Neuronal stem cell (in vitro differentiated cells): ENCODE results near the gene ANKK1.

Experiments used
- DNase-seq: peaks from one replicate; pipeline ENCODE4 v3.0.0-alpha.2; 2013; ENCODE audit warnings: low spot score
- H2AFZ ChIP-seq: one replicate; pipeline ENCODE4 v1.6.1; 2013; ENCODE audit warnings: mild to moderate bottlenecking, low read length, inconsistent platforms
- H2AK5ac ChIP-seq: 2 replicates; pipeline ENCODE4 v1.6.1; 2013; ENCODE audit warnings: low read depth, mild to moderate bottlenecking, inconsistent platforms, low read length, moderate library complexity, mixed read lengths
- H2BK120ac ChIP-seq: 2 replicates; pipeline ENCODE4 v1.6.1; 2013; ENCODE audit warnings: low read depth, mild to moderate bottlenecking, inconsistent platforms, low read length, moderate library complexity, mixed read lengths
- H2BK12ac ChIP-seq: one replicate; pipeline ENCODE4 v1.6.1; 2013; ENCODE audit warnings: low read length, inconsistent platforms
- H2BK15ac ChIP-seq: 2 replicates; pipeline ENCODE4 v1.6.1; 2013; ENCODE audit warnings: mild to moderate bottlenecking, low read length, inconsistent platforms, mixed read lengths
- H2BK5ac ChIP-seq: one replicate; pipeline ENCODE4 v1.6.1; 2013; ENCODE audit warnings: inconsistent platforms, mild to moderate bottlenecking, low read length, moderate library complexity
- H3K14ac ChIP-seq: one replicate; pipeline ENCODE4 v1.6.1; 2013; ENCODE audit warnings: low read length, inconsistent platforms
- H3K18ac ChIP-seq: 2 replicates; pipeline ENCODE4 v1.6.1; 2013; ENCODE audit warnings: low read length, inconsistent platforms
- H3K23ac ChIP-seq: 2 replicates; pipeline ENCODE4 v1.6.1; 2013; ENCODE audit warnings: low read depth, mild to moderate bottlenecking, mixed read lengths, low read length, inconsistent platforms; ENCODE audit not compliant: poor library complexity
- H3K27ac ChIP-seq: replicated peaks from 3 replicates; pipeline ENCODE4 v1.5.1; 2013; ENCODE audit warnings: low read length, inconsistent platforms
- H3K27me3 ChIP-seq, 3 experiments: 2 replicates each; pipeline ENCODE4 v1.6.1; 2013; ENCODE audit warnings: low read length in 3 of 3, mild to moderate bottlenecking in 2 of 3, inconsistent platforms in 1 of 3, low read depth in 1 of 3, mixed read lengths in 1 of 3, moderate library complexity in 1 of 3; ENCODE audit not compliant: control insufficient read depth in 3 of 3, insufficient read depth in 3 of 3
- H3K36me3 ChIP-seq, 2 donors: replicated peaks in 1 of 2; 2 replicates each; pipeline ENCODE4 v1.6.1; 2013; ENCODE audit warnings: low read length in 2 of 2; ENCODE audit not compliant: control insufficient read depth in 2 of 2, insufficient read depth in 2 of 2
- H3K4ac ChIP-seq: 2 replicates; pipeline ENCODE4 v1.6.1; 2013; ENCODE audit warnings: inconsistent platforms, mild to moderate bottlenecking, low read length, moderate library complexity
- H3K4me1 ChIP-seq, 2 donors: 1 replicate in 1 of 2; 2 replicates in 1 of 2; pipeline ENCODE4 v1.6.1; 2013; ENCODE audit warnings: low read length in 2 of 2, low read depth in 1 of 2; ENCODE audit not compliant: control insufficient read depth in 2 of 2, insufficient read depth in 1 of 2
- H3K4me2 ChIP-seq: one replicate; pipeline ENCODE4 v1.6.1; 2013; ENCODE audit warnings: mild to moderate bottlenecking, low read length, inconsistent platforms; ENCODE audit not compliant: insufficient read depth, poor library complexity, severe bottlenecking
- H3K4me3 ChIP-seq, 2 donors: 2 replicates each; pipeline ENCODE4 v1.5.1; 2013; ENCODE audit warnings: low read length in 2 of 2, mild to moderate bottlenecking in 2 of 2, inconsistent platforms in 1 of 2, moderate library complexity in 1 of 2
- H3K79me1 ChIP-seq: one replicate; pipeline ENCODE4 v1.6.1; 2013; ENCODE audit warnings: low read depth, mild to moderate bottlenecking, inconsistent platforms, low read length, moderate library complexity
- H3K9ac ChIP-seq: one replicate; pipeline ENCODE4 v1.6.1; 2013; ENCODE audit warnings: mild to moderate bottlenecking, low read depth, low read length, inconsistent platforms; ENCODE audit not compliant: poor library complexity
- H3K9me3 ChIP-seq, 2 donors: replicated peaks in 1 of 2; 2 replicates each; pipeline versions ENCODE3 to v1.6.1; 2013; ENCODE audit warnings: low read length in 2 of 2, mild to moderate bottlenecking in 2 of 2, inconsistent platforms in 1 of 2, low read depth in 1 of 2, mixed read lengths in 1 of 2, moderate library complexity in 1 of 2; ENCODE audit not compliant: control insufficient read depth in 2 of 2, insufficient read depth in 1 of 2
- H4K8ac ChIP-seq: one replicate; pipeline ENCODE4 v1.6.1; 2013; ENCODE audit warnings: low read depth, mild to moderate bottlenecking, inconsistent platforms, low read length, moderate library complexity
- H4K91ac ChIP-seq: one replicate; pipeline ENCODE4 v1.6.1; 2013; ENCODE audit warnings: low read length, low read depth, mild to moderate bottlenecking, inconsistent platforms; ENCODE audit not compliant: poor library complexity
- WGBS, 2 donors: extraction: QIAGEN DNeasy Blood & Tissue Kit; methylation state at CpG; one replicate each; pipeline ENCODE4 v1.1.7; 2013; ENCODE audit warnings: missing lambda C conversion rate in 2 of 2, mixed read lengths in 1 of 2; ENCODE audit not compliant: insufficient read length in 2 of 2, insufficient replicate concordance in 1 of 2; ENCODE audit errors: extremely low coverage in 2 of 2; 5-methylcytosine and 5-hydroxymethylcytosine counted together

The ANKK1 gene

DNA sequence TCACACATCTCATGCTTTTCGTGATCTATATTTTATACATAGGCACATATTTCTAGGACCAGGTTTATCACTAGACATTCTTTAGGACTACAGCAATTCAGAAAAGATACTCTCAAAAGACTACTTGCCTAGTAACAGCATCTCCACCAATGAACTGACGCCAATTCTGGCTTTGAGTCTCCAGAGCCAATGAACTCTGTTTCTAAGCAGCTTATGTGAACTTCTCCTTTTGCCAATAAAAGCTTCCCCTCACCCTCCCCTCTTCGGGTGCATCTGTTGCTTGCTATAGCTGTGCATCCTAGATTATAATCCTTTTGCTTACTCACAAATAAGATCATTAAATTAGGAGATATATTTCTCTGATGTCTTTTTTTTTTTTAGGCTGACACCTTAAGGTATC, 11.4 kb upstream of the ANKK1 start:
- no peak overlapping the region for H2AK5ac ChIP-seq
- H3K4me1 ChIP-seq = no peaks in the 10 kb centered on the region
- H2BK12ac ChIP-seq = no peak overlapping the region
- H3K9ac ChIP-seq = no peak overlapping the region
- H3K27ac ChIP-seq = no peak overlapping the region
- no peak overlapping the region for H3K14ac ChIP-seq
- H3K23ac ChIP-seq = no peak overlapping the region
- WGBS, 2 donors = no CpG with 5 or more reads among the region's 3 CpGs
- H2BK15ac ChIP-seq = no peak overlapping the region
- no peak overlapping the region for H4K91ac ChIP-seq
- no peak overlapping the region for H2AFZ ChIP-seq
- no peaks in the 10 kb centered on the region for H3K9me3 ChIP-seq
- no peaks in the 10 kb centered on the region for H3K79me1 ChIP-seq
- no peaks in the 10 kb centered on the region for H3K27me3 ChIP-seq
- H3K4me2 ChIP-seq = no peak overlapping the region
- no peak overlapping the region for H2BK5ac ChIP-seq
- DNase-seq = no peak
- no peak overlapping the region for H2BK120ac ChIP-seq
- H3K18ac ChIP-seq = no peak overlapping the region
- H4K8ac ChIP-seq = no peak overlapping the region
- H3K36me3 ChIP-seq = no peaks in the 10 kb centered on the region
- no peak overlapping the region for H3K4ac ChIP-seq
- H3K4me3 ChIP-seq = no peak overlapping the region

DNA sequence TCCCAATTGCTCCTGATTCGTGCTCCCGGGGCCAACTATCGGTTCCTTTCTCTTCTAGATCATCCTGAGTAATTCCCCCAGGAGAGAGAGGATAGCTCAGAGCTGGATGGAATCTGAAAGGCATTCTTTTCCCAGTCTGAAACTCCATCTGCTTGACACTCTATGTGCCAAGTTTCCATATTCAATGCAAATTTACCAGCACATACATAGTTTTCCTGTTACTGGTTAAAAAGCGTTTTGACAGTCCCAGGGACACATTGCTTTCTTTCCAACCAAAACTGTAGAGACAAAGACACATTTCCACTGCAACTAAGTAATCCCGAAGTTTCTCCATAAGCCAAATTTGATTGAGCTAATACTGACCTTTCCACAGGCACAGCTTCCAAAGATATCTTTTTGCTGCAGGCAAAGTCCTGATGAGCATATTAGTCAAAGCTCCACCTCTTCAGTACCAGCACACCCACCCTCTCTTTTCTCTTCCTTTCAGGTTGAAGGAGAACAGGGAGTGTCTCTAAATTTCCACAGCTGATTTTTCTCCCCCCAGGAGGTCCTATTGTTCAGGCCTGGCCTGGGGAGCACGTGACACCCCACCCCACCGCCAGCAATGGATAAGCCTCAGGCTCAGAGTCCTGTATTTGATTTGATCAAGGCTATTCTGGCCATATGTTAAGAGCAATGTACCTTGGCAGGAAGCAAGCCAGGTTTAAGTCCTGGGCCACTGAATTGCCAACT, 9.7 kb upstream of the ANKK1 start:
- Histone ChIP-seq H4K8ac (no peak overlapping the region), H3K18ac (no peak overlapping the region), H2BK15ac (no peak overlapping the region), H3K9me3 (no peaks in the 10 kb centered on the region), H3K27me3 (peaks cover 0 to 3% (median 0%) of the 10 kb centered on the region in 3 experiments), H3K4me2 (no peak overlapping the region), H4K91ac (no peak overlapping the region), H3K9ac (no peak overlapping the region), H3K4me3 (no peak overlapping the region), H3K27ac (no peak overlapping the region), H3K4ac (no peak overlapping the region), H3K23ac (no peak overlapping the region), H2BK12ac (no peak overlapping the region), H2BK5ac (no peak overlapping the region), H2BK120ac (no peak overlapping the region), H2AFZ (no peak overlapping the region), H3K79me1 (no peaks in the 10 kb centered on the region), H2AK5ac (no peak overlapping the region), H3K36me3 (no peaks in the 10 kb centered on the region), H3K4me1 (no peaks in the 10 kb centered on the region), H3K14ac (no peak overlapping the region)
- no peak for DNase-seq
- no CpG with 5 or more reads among the region's 7 CpGs for WGBS, 2 donors

DNA sequence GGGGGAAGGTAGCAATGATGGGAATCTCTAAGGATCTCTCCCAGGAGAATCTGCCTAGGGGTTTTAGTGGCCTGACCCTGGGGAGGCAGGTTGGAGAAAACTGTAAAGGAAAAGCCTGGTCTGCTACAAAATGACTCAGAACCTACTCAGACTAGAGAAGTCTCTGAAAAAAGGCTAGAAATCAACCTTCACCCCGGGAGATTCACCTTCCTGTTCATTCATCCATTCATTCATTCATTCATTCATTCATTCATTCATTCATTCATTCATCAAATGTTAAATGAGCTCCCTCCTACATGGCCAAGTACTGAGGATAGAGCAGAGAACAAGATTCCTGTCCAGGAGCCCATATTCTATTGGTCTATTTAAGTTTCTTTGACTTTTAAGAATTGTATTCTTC, 8.9 kb upstream of the ANKK1 start:
- DNase-seq = no peak

DNA sequence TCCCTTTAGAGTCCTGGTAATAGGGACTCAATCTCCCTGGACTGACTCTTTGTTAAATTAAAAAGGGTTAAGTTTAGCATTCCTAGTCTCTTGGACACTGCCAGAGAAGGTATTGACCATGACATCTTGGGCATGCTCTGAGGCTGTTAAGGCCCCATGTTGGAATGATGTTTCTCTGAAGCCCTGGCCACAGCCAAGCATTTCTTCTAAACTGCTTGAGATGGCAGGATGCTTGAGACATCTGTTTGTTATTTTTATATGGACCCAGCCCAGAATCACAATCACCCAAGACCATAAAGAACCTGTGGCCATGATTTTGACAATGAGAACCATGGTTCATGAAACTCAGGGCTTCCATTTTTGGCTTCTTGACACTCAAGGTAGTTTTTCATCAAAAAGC, 5.5 kb upstream of the ANKK1 start:
- H3K4me3 ChIP-seq = no peak overlapping the region
- no peak for DNase-seq

More for the DNA sequence above, 8.9 kb upstream of the ANKK1 start:
- Histone ChIP-seq H2BK120ac (no peak overlapping the region), H2BK5ac (no peak overlapping the region), H3K79me1 (no peaks in the 10 kb centered on the region), H3K4me3 (no peak overlapping the region), H2AK5ac (no peak overlapping the region), H3K9ac (no peak overlapping the region), H3K18ac (no peak overlapping the region), H3K9me3 (no peaks in the 10 kb centered on the region), H2AFZ (no peak overlapping the region), H2BK12ac (no peak overlapping the region), H4K91ac (no peak overlapping the region), H3K36me3 (no peaks in the 10 kb centered on the region), H3K23ac (no peak overlapping the region), H3K27me3 (peaks cover 0 to 3% (median 0%) of the 10 kb centered on the region in 3 experiments), H4K8ac (no peak overlapping the region), H3K14ac (no peak overlapping the region), H3K4me1 (no peaks in the 10 kb centered on the region), H3K4ac (no peak overlapping the region), H2BK15ac (no peak overlapping the region), H3K27ac (no peak overlapping the region), H3K4me2 (no peak overlapping the region)
- WGBS, 2 donors = no CpG with 5 or more reads among the region's 1 CpG

More for the DNA sequence above, 5.5 kb upstream of the ANKK1 start:
- H3K9me3 ChIP-seq = no peaks in the 10 kb centered on the region
- H3K4ac ChIP-seq = no peak overlapping the region
- H2BK12ac ChIP-seq = no peak overlapping the region
- no peak overlapping the region for H2BK15ac ChIP-seq
- peaks cover 0 to 3% of the 10 kb centered on the region in 2 donors for H3K4me1 ChIP-seq
- no peak overlapping the region for H3K18ac ChIP-seq
- H2BK120ac ChIP-seq = no peak overlapping the region
- H3K79me1 ChIP-seq = no peaks in the 10 kb centered on the region
- H3K23ac ChIP-seq = no peak overlapping the region
- H3K36me3 ChIP-seq = no peaks in the 10 kb centered on the region
- no peak overlapping the region for H2AK5ac ChIP-seq
- H2BK5ac ChIP-seq = no peak overlapping the region
- no peak overlapping the region for H3K27ac ChIP-seq
- H4K8ac ChIP-seq = no peak overlapping the region
- peaks cover 0 to 15% (median 0%) of the 10 kb centered on the region in 3 experiments for H3K27me3 ChIP-seq
- H4K91ac ChIP-seq = no peak overlapping the region
- no peak overlapping the region for H2AFZ ChIP-seq
- no peak overlapping the region for H3K14ac ChIP-seq
- H3K9ac ChIP-seq = no peak overlapping the region
- no peak overlapping the region for H3K4me2 ChIP-seq
